DMS53 (cell line): ENCODE measurements around the gene CEPT1.

Source experiments
- DNase-seq: peaks from one replicate; lab custom pipeline; 2025; lab: John Stamatoyannopoulos, UW

The CEPT1 gene

GRCh38 chr1:111227851-111228747 is 88.1 kb downstream of the CEPT1 start:
- DNase-seq: peak; percentile 69

GRCh38 chr1:111228748-111229126 is 88.7 kb downstream of the CEPT1 start:
- DNase-seq: no peak

GRCh38 chr1:111232134-111232533 is 92.1 kb downstream of the CEPT1 start:
- no peak for DNase-seq

- DNase-seq: no peak
Observed at GRCh38 chr1:111234258-111234657, 94.2 kb downstream of the CEPT1 start.
